Left lung (tissue), 10 donors: ENCODE results near the gene ATP10A. TPM values are rescaled to one million over a fixed set of nuclear protein-coding genes. Genes with fewer than 3 reads are reported as not detected.

ENCODE experiments used
- ATAC-seq: fragments of 200-7000 bp; cut with Tn5 transposase; one replicate; pipeline ENCODE4 v1.9.1; 2020; ENCODE audit warnings: moderate library complexity
- DNase-seq, 4 donors: peaks; one replicate each; pipeline ENCODE4 v3.0.0-alpha.2; 2013 to 2020
- H3K27ac ChIP-seq, 2 donors: fragments of 200-600 bp; sonication (generic) in 1 of 2; one replicate each; pipeline versions ENCODE4 v1.5.0 to v1.8.0; 2020 to 2021
- H3K27me3 ChIP-seq, 2 donors: fragments of 200-600 bp; sonication (generic) in 1 of 2; one replicate each; pipeline versions ENCODE4 v1.5.0 to v1.8.0; 2020 to 2021
- H3K36me3 ChIP-seq, 2 donors: fragments of 200-600 bp; sonication (generic) in 1 of 2; one replicate each; pipeline versions ENCODE4 v1.5.0 to v1.8.0; 2020 to 2021
- H3K4me1 ChIP-seq, 2 donors: fragments of 200-600 bp; one replicate each; pipeline ENCODE4 v1.8.0; 2021
- H3K4me3 ChIP-seq, 2 donors: fragments of 200-600 bp; sonication (generic) in 1 of 2; one replicate each; pipeline versions ENCODE4 v1.5.0 to v1.8.0; 2020 to 2021; ENCODE audit warnings: mild to moderate bottlenecking in 1 of 2
- H3K9me3 ChIP-seq, 2 donors: fragments of 200-600 bp; sonication (generic) in 1 of 2; one replicate each; pipeline versions ENCODE4 v1.5.0 to v1.8.0; 2020 to 2021
- CTCF ChIP-seq, 2 donors: fragments of 200-600 bp; sonication (generic) in 1 of 2; IDR thresholded peaks; one replicate each; pipeline versions ENCODE4 v1.5.0 to v1.8.0; 2021; ENCODE audit warnings: antibody characterized with exemption in 2 of 2
- intact Hi-C, 2 donors: fragments of 100-400 bp; cut with DNase I; formaldehyde crosslinking; loops; one replicate each; pipeline versions ENCODE4 v1.11.2 to v1.14.2; 2022
- polyA plus RNA-seq, 6 donors: library from polyadenylated mRNA; unstranded; fragments of 120-200 nt; gene quantifications; one replicate each; pipeline ENCODE4 v1.2.1, GENCODE V29; 2013; ENCODE audit not compliant: insufficient read length in 6 of 6
- total RNA-seq, 2 donors: library from RNA; stranded (reverse); fragmentation: NEBNext Ultra II Directional; extraction: Animal tissue kit (Norgen Biotek cat#: 25700); gene quantifications; one replicate each; pipeline ENCODE4 v1.2.1, GENCODE V29; 2021
- donor health status: DM: no; HTN: yes; CAD: no.
- donor health status: DM: no; HTN: no; CAD: no.

ATP10A gene
- total and polyA plus RNA-seq, 8 donors: 0.70 to 46.1 (median 0.87) TPM

GRCh38 chr15:25812845-25813244 lies 50.3 kb downstream of the ATP10A start:
- peaks cover 0 to 3% of the 10 kb centered on the region in 2 donors for H3K4me1 ChIP-seq
- DNase-seq: no peak
- intact Hi-C loops: no loop called here
- H3K9me3 ChIP-seq: no peaks in the 10 kb centered on the region
- H3K27ac ChIP-seq: no peak overlapping the region
- ATAC-seq: no peak
- H3K36me3 ChIP-seq: no peaks in the 10 kb centered on the region
- no peak for TF ChIP-seq CTCF (IDR thresholded peaks at IDR 0.05)
- no peaks in the 10 kb centered on the region for H3K27me3 ChIP-seq
- no peak overlapping the region for H3K4me3 ChIP-seq

GRCh38 chr15:25812073-25812472 lies 51.1 kb downstream of the ATP10A start:
- no peak overlapping the region for H3K27ac ChIP-seq

GRCh38 chr15:25811481-25811906 lies 51.6 kb downstream of the ATP10A start:
- H3K4me1 ChIP-seq: peaks cover 0 to 3% of the 10 kb centered on the region in 2 donors
- H3K27me3 ChIP-seq: no peaks in the 10 kb centered on the region
- ATAC-seq (no peak), DNase-seq (no peak)
- H3K36me3 ChIP-seq: no peaks in the 10 kb centered on the region
- no peak overlapping the region for H3K27ac ChIP-seq
- intact Hi-C loops: no loop called here
- TF ChIP-seq CTCF (IDR thresholded peaks at IDR 0.05): no peak
- H3K4me3 ChIP-seq: no peak overlapping the region
- no peaks in the 10 kb centered on the region for H3K9me3 ChIP-seq

More at GRCh38 chr15:25812073-25812472, 51.1 kb downstream of the ATP10A start:
- Histone ChIP-seq H3K9me3 (no peaks in the 10 kb centered on the region), H3K36me3 (no peaks in the 10 kb centered on the region), H3K4me1 (peaks cover 0 to 3% of the 10 kb centered on the region in 2 donors), H3K4me3 (no peak overlapping the region), H3K27me3 (no peaks in the 10 kb centered on the region)
- DNase-seq: no peak
- TF ChIP-seq CTCF (IDR thresholded peaks at IDR 0.05): no peak
- no peak for ATAC-seq
- intact Hi-C loops: no loop called here

GRCh38 chr15:25810631-25811091 lies 52.5 kb downstream of the ATP10A start:
- Histone ChIP-seq H3K9me3 (no peaks in the 10 kb centered on the region), H3K27me3 (no peaks in the 10 kb centered on the region), H3K4me1 (peaks cover 0 to 3% of the 10 kb centered on the region in 2 donors), H3K36me3 (no peaks in the 10 kb centered on the region), H3K4me3 (no peak overlapping the region), H3K27ac (no peak overlapping the region)
- DNase-seq: no peak
- intact Hi-C loops: no loop called here
- ATAC-seq: peak; percentile 83
- TF ChIP-seq CTCF (IDR thresholded peaks at IDR 0.05): no peak

- DNase-seq: no peak
- Histone ChIP-seq H3K36me3 (no peaks in the 10 kb centered on the region), H3K9me3 (no peaks in the 10 kb centered on the region), H3K27ac (no peak overlapping the region), H3K4me1 (peaks cover 0 to 3% of the 10 kb centered on the region in 2 donors), H3K4me3 (no peak overlapping the region), H3K27me3 (no peaks in the 10 kb centered on the region)
- no peak for ATAC-seq
- TF ChIP-seq CTCF (IDR thresholded peaks at IDR 0.05): no peak
- intact Hi-C loops: no loop called here
Measured at GRCh38 chr15:25810154-25810553, 53.0 kb downstream of the ATP10A start.
